Thyroid gland (tissue), 4 donors: ENCODE measurements around the gene ACOX1.

Experiments used
- CTCF ChIP-seq, 6 experiments: fragments of 200-600 bp in 3 of 6; fragments of 450-650 bp in 3 of 6; sonication (generic) in 3 of 6; IDR thresholded peaks; one replicate each; pipeline ENCODE4 v1.5.1; 2016 to 2019; ENCODE audit warnings: antibody characterized with exemption in 6 of 6, mild to moderate bottlenecking in 2 of 6, inconsistent platforms in 1 of 6, moderate library complexity in 1 of 6
- POLR2A ChIP-seq, 2 donors: fragments of 450-650 bp; IDR thresholded peaks; one replicate each; pipeline ENCODE4 v1.6.1; 2017; ENCODE audit warnings: antibody characterized with exemption in 2 of 2, mild to moderate bottlenecking in 2 of 2, moderate library complexity in 1 of 2

GRCh38 chr17:75965468-75965867 is 13.5 kb downstream of the ACOX1 start:
- TF ChIP-seq CTCF (IDR thresholded peaks at IDR 0.05), result no peak
- TF ChIP-seq POLR2A (IDR thresholded peaks at IDR 0.05), result no peak
